ENCODE data around the gene RPGRIP1L.

The RPGRIP1L gene

GRCh38 chr16:53561101-53561888, 142.4 kb downstream of the RPGRIP1L start:
- no peak overlapping the region for H3K4me3 ChIP-seq (ENCODE audit: control insufficient read depth, low read depth, low read length)
- no peak for DNase-seq (ENCODE audit: low read depth)
- no peak for TF ChIP-seq CTCF (conservative IDR thresholded peaks at IDR 0.05; ENCODE audit: control insufficient read depth, insufficient read depth, low read depth, low read length)

GRCh38 chr16:53559270-53559951, 144.2 kb downstream of the RPGRIP1L start:
- DNase-seq (ENCODE audit: low read depth) = no peak

GRCh38 chr16:53558710-53559109, 144.9 kb downstream of the RPGRIP1L start:
- no peak overlapping the region for H3K4me3 ChIP-seq (ENCODE audit: control insufficient read depth, low read depth, low read length)
- DNase-seq (ENCODE audit: low read depth) = no peak
- TF ChIP-seq CTCF (conservative IDR thresholded peaks at IDR 0.05; ENCODE audit: control insufficient read depth, insufficient read depth, low read depth, low read length) = no peak

More at GRCh38 chr16:53559270-53559951, 144.2 kb downstream of the RPGRIP1L start:
- TF ChIP-seq CTCF (conservative IDR thresholded peaks at IDR 0.05; ENCODE audit: control insufficient read depth, insufficient read depth, low read depth, low read length) = no peak
- H3K4me3 ChIP-seq (ENCODE audit: control insufficient read depth, low read depth, low read length) = no peak overlapping the region

GRCh38 chr16:53556521-53556920, 147.1 kb downstream of the RPGRIP1L start:
- no peak for DNase-seq (ENCODE audit: low read depth)
- TF ChIP-seq CTCF (conservative IDR thresholded peaks at IDR 0.05; ENCODE audit: control insufficient read depth, insufficient read depth, low read depth, low read length) = no peak
- no peak overlapping the region for H3K4me3 ChIP-seq (ENCODE audit: control insufficient read depth, low read depth, low read length)

- no peak overlapping the region for H3K4me3 ChIP-seq (ENCODE audit: control insufficient read depth, low read depth, low read length)
- peak; percentile 89 for DNase-seq (ENCODE audit: low read depth)
- TF ChIP-seq CTCF (conservative IDR thresholded peaks at IDR 0.05; ENCODE audit: control insufficient read depth, insufficient read depth, low read depth, low read length) = peak; percentile 77
These were observed 153.5 kb downstream of the RPGRIP1L start for GRCh38 chr16:53549970-53550690.

Measured in fibroblast of mammary gland (primary cell).